ENCODE results near the gene SKA2.
"Not testable (repeated sequence)": the region's sequence is repeated elsewhere in the genome, so short reads cannot be mapped to it uniquely, and the experiment has no call there.

SKA2 gene

DNA sequence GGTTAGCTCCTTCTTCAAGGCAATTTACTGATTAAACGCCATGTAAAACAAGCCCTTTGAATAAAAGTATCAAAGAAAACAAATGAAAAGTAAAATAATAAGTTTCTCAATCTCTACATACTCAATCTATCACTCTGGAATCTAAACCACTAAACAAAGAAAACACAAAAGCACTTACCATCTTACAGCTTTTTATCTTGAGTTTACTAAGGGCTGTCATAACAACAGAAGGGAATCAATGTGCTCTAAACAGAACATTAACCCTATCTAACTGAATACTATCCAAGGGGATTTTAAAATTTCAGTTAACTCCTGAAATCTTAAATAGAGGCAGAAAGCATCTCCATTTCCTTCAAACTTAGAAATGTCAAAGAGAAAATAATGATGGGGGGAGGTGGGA is 3.4 kb downstream of the SKA2 start:
- DNase-seq (ENCODE audit: low read depth, low spot score) = no peak

DNA sequence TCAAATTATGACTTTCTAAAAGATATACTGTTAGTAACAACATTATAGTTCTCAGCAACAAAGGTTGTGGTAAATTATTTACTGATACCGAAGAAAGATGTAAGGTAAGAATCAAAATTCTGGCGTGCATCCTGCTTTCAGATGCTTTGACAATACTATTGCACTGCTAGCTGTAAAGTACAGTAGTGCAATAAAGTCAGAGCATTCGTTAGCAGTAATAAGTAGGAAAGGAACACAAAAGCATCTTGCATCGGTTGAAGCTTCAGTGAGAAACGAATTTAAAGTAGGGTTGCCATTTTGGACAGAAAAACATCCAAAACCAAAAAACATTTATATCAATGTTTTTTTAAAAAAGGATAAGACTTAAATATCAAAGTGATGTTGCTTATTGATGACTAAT is 4.0 kb downstream of the SKA2 start:
- DNase-seq (ENCODE audit: low read depth, low spot score) = no peak

DNA sequence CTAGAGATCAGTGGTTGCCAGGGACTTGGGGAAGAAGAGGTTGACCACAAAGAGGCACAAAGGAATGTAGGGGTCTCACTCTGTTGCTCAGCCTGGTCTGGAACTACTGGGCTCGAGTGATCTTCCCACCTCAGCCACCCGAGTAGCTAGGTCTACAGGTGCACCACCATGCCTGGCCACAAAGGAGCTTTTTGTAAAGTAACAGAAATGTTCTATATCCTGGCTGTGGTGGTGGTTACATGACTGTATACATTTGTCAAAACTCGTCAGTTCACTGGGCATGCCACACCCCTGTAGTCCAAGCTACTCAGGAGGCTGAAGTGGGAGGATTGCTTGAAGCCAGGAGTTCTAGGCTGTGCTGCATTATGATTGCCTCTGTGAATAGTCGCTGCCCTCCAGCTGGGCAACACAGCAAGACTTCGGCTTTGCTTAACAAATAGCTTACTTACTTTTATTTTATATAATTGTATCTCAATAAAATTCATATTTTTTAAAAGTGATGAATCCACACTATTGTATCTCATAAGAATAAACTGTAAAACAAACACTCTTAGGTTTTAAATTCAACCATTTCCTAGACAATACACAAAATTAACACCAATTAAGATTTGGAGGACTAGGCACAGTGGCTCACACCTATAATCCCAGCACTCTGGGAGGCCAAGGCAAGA is 5.0 kb downstream of the SKA2 start:
- no peak for DNase-seq (ENCODE audit: low read depth, low spot score)

DNA sequence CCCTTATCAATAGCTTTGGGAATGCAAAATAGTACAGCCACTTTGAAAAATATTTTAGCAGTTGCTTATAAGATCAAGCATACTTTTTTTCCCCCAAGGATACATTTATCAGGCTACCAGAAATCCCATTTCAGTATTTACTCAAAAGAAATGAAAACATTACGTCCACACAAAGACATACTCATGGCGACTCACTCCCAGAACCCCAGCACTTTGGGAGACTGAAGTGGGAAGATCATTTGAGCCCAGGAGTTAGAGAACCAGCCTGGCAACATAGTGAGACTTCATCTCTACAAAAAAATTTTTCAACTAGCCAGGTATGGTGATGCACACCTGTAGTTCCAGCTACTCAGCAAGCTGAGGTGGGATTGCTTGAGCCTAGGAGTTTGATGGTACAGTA is 5.9 kb downstream of the SKA2 start:
- DNase-seq (ENCODE audit: low read depth, low spot score) = no peak

DNA sequence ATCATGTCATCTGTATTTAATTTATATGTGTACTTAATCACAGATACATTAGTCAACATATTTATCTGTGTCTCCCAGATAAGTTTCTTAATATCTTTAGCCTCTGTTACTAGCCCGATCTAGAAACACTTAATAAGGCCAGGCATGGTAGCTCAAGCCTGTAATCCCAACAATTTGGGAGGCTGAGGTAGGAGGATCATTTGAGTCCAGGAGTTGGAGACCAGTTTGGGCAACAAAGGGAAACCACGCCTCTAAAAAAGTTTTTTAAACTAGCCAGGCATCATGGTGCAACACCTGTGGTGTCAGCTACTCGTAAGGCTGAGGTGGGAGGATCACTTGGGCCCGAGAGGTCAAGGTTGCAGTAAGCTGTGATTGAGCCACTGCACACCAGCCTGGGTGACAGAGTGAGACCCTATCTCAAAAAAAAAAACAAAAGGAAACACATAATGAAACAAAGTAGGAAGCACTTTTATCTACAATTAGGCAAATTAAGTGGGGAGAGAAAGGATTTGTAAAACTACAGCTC is 9.4 kb downstream of the SKA2 start:
- no peak for DNase-seq (ENCODE audit: low read depth, low spot score)

DNA sequence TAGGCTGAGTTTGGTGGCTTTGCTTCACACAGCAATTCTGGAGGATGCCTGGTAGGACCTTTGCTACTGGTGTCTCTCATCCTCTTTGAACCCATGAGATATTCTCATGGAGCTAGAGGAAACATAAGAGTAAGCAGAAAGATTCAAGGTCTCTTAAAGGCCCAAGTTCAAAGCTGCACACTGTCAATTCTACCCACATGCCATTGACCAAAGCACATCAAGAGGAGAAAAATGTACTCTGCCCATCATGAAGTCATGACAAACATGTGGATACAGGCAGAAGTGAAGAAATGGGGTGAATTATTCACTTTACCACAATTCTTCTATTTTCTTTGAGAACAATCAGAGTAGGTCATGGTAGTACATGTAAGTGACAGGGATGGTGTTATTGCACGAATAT is 13.1 kb downstream of the SKA2 start:
- DNase-seq (ENCODE audit: low read depth, low spot score) = no peak

DNA sequence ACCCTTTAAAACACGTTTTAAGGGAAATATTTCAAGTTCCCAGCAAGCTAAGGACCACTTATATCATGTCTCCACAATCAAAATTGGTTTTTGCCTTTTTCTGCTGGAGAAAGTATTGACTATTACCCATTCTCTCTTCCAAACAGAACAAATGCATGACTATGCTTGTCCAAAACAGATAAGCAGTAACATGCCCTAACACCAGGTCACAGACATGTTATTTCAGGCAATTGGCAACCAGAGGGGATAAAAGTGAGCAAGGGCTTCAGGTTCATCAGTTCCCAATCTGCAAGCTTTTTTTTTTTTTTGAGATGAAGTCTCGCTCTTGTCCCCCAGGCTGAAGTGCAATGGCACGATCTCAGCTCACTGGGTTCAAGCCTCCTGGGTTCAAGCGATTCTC is 15.0 kb downstream of the SKA2 start:
- no peak for DNase-seq (ENCODE audit: low read depth, low spot score)

DNA sequence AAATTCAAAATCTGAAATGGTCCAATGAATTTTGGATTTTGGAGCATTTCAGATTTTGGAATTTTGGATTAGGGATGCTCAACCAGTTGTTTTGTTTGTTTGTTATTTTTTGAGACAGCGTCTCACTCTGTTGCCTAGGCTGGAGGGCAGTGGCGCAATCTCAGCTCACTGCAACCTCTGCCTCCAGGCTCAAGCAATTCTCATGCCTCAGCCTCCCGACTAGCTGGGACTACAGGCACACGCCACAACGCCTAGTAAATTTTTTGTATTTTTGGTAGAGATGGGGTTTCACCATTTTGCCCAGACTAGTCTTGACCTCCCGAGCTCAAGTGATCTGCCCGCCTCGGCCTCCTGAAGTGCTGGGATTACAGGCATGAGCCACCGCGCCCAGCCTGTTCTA is 16.6 kb downstream of the SKA2 start:
- DNase-seq (ENCODE audit: low read depth, low spot score) = not testable (repeated sequence)

DNA sequence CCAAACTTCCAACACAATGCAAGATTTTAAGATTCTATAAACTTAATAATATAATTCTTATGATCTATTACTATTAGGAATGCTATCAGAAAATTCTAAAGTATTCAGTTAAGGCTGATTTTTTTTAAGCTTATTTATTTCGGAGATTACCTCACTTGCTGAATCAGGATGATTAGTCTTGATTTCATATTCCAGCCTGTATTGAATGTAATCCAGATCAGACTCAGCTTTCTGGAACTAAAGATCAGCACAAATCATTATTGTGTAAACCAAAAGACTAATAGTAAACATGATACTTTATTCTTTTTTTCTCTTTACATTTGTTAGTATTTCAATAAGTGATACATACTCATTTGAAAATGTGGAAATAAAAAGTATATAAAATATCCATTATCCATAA is 23.9 kb downstream of the SKA2 start:
- no peak for DNase-seq (ENCODE audit: low read depth, low spot score)

DNA sequence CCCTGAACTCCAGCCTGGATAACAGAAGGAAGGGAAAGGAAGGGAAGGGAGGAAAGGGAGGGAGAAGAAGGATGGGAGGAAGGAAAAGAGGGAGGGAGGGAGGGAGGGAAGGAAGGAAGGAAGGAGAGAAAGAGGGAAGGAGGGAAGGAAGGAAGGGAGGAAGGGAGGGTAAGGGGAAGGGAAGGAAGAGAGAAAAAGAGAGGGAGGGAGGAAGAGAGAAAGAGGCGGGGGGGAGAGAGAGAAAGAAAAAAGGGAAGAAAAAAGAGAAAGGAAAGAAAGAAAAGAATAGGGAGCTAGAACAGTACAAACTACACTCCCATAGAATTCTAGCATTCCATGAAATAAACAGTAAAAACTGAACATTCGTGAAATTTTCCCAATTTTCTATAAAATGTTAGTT is 25.2 kb downstream of the SKA2 start:
- no peak for DNase-seq (ENCODE audit: low read depth, low spot score)

DNA sequence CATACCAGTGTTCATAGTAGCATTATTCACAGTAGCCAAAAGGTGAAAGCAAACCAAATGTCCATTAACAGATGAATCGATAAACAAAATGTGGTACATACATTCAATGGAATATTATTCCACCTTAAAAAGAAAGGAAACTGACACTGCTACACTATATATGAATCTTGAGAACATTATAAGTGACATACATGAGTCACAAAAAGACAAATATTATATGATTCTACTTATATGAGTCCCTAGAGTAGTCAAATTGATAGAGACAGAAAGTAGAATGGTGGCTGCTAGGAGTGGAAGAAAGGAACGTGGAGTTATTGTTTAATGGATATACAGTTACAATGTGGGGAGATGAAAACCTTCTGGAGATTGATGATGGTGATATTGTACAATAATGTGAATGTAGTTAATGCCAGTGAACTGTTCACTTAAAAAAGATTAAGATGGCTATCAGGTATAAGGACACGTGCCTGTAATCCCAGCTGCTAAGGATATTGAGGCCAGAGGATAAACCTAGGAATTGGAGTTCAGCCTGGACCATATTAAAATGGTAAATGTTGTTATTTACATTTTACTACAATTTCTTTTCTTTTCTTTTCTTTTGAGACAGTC is 28.1 kb downstream of the SKA2 start:
- no peak for DNase-seq (ENCODE audit: low read depth, low spot score)

DNA sequence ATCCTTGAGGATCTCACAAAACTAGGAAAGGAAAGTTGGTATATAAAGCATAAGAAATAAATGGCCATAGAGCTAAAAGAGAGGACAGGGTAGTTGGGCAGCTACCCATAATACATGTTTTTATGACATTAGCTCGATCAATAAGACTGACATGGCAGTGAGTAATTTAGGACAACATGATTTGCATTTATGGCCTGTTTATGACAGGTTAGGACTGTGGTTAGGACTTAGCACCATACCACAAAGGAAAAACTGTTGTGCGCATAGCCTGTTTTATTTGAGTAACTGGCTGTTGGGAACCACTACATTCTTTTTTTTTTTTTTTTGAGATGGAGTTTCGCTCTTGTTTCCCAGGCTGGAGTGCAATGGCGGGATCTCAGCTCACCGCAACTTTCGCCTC is 30.3 kb downstream of the SKA2 start:
- DNase-seq (ENCODE audit: low read depth, low spot score) = no peak

DNA sequence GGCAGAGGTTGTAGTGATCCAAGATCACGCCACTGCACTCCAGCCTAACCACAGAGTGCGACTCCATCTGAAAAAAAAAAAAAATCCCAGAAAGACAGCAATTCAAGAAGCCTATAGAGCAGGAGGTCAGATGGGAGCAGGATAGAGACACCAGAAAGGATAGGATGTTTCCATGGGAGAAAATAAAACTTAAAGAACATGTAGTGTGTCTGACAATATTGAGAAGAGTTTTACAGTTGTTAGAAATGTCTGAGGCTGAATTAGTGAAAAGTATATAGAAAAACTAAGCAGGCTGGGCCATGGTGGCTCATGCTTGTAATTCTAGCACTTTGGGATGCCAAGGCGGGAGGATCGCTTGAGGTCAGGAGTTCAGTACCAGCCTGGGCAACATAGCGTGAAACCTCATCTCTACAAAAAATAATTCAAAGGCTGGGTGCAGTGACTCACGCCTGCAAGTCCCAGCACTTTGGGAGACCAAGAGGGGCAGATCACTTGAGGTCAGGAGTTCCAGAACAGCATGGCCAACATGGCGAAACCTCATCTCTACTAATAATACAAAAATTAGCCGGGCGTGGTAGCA is 33.0 kb downstream of the SKA2 start:
- no peak for DNase-seq (ENCODE audit: low read depth, low spot score)

DNA sequence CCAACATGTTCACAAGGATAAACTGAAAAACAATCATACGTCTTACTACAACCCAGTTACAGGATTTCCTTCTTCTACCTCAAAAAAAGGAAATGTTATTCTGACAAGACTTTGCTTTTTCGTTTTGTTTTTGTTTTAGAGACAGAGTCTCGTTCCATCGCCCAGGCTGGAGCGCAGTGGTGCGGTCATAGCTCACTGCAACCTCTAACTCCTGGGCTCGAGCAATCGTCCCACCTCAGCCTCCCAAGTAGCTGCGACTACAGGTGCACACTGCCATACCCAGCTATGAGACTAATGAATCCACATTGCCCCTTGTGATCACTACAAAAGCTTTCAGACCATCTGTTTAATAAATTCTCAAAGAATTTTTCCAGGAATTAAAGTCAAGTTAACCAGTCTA is 39.5 kb downstream of the SKA2 start:
- no peak for DNase-seq (ENCODE audit: low read depth, low spot score)

DNA sequence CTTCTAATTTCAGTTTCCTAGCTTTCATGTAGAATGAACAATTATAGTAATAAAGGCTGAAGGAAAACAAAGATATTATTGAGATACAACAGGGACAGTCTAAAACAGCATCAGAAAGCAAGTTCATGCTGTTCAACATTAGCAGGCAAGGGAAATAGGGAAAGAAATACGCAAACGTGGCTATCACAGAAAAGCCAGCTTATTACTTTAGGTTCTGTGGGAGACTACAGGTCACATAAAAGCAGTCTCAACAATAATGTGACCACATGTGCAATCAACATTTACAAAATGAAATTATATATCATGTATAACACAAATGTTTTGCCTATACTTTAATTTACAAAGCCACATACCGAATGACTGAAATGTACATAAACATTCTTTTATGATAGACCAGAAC is 43.4 kb downstream of the SKA2 start:
- DNase-seq (ENCODE audit: low read depth, low spot score) = no peak

DNA sequence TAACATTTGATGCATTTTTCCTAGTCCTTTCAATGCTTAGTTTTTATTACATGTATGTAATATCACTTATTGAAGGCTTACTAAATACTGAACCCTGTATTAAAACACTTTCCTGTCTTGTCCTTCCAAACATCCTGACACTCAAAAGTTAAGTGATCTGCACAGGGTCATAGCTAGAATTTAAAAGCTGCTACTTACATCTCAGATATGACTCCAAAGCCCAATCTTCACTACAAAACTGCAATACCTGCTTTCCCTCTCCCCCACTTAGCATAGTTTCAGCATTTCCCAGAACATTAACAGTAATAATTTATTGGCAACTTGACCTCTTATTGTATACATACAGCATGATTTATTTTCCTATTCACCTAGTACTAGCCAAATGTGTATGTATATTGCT is 44.0 kb downstream of the SKA2 start:
- DNase-seq (ENCODE audit: low read depth, low spot score) = no peak

DNA sequence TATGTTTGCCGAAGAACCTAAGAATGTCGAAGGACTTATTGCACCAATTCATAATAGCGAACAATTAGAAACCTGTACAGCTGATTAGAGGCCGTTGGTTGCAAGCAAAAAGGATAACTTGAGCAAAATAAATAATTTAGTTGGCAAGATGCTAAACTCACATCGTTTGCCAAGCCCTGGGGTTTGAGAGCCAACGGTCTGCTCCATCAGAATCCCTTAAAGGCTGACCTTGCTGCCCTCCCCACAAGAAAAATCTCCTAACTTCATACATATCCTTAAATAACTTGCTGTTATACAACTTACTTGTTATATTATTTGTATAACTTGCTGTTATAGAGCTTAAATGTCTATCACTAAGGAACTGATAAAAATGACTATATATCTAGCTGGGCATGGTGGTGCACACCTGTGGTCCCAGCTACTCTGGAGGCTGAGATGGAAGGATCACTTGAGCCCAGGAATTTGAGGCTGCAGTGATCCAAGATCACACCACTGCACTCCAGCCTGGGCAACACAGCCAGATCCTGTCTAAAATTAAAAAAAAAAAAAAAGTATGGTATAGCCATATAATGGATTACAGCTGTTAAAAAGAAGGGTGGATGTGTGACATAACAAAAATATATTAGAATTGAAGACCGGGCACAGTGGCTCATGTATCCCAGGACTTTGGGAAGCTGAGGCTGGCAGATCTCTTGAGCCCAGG is 46.4 kb downstream of the SKA2 start:
- DNase-seq (ENCODE audit: low read depth, low spot score) = no peak

DNA sequence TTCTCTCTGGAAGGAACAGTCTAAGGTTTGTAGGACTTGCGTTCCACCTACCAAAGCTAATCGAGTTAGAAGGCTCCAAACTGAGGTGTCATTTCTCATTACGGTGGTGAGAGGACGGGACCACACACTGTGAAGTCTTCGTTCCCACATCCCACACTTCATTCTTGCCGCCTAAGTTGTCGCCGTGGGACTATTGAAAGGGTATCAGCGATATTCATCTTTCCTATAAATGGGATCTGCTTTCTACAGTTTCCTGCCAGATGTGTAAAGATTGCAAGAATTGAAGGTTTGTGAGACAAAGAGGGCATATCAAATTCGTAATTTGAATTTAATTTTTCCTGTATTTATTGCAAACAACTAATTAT is 47.7 kb downstream of the SKA2 start:
- no peak for DNase-seq (ENCODE audit: low read depth, low spot score)

DNA sequence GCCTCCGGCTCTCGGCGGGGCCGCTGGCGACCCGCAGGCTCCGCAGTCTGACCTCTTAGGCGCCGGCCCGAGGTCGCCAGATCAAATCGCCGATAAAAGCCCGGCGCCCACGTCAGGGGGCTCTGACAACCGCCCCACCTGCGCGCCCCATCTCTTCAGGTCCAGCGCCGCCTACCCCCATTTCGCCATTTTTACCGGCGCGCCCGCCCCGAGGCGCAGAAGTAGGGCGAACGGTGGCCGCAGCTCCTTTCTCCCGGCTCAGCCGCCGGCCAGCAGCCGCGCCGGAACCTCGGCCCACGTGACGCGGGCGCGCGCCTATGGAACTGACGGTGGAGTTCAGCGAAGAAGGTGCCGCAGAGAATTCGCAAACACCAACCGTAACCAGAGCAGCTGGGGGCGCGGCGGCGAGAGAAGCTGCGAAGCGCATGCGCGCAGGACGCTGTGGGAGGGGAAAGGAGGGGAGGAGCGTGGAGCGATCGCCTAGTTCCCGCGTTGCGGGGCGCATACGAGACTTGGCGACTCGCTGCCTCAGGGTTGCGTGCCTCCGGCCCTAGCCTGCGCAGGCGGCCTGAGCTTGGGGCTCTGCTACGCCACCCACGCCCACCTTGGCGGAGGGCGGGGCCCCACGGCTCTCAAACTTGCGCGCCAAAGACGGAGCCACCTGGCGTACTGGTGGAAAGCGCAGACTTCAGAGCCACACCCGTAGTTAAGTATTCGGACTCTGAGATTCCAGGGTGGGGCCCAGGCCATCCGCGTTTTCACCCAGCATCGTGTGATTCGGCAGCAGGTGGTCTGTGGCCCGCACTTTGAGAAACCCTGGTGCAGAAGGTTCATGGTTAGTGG is 48.3 kb downstream of the SKA2 start, which contains the start of gene TRIM37:
Gene TRIM37 (minus strand): TSS at position 418 of the 843 bp plus-strand sequence. CDS start 419 bp downstream, outside the sequence.
- DNase-seq (ENCODE audit: low read depth, low spot score) = peak; percentile 97

DNA sequence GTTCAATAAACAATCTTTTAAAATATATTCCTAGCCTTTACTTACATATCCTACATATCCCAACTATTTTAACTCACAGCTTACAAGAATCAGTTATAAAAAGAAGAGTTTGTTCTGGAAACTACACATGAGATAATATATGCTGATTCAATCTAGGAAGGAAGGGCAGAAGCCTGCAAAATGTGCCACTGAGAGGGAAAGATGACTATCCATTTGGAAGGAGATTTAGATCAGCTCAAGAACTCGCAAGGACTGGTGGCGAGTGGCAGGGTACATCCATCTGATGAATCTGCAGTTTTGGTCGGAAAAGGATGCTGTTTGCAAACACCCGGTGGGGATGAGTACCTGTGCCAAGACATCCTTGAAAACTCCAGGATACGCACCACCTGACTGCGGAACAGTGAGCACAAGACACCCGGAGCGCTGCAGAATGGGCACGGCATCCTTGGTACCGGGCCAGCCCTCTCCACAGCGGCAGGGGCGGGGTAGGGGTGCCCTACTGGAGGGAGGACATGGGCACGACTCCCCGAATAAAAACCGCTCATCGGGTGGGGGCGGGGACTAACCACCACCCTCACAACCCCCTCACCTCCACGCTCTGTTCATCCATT is 49.0 kb downstream of the SKA2 start:
- DNase-seq (ENCODE audit: low read depth, low spot score) = no peak

DNA sequence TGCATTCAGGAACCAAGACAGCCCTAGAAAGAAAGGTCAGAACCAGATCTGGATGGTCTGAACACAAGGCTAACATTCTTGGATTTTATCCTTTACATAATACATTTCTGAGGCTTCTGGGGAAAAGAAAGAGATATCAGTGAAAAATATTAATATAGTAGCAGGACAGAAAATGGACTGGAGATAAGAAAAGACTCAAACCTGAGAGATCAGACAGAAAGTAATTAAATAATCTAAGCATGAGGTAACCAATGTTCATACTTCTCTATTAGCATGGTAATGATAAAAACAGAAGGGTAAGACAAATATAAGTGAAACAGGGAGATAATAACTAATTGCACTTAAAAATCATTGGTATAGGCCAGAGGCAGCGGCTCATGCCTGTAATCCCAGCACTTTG is 53.8 kb downstream of the SKA2 start:
- no peak for DNase-seq (ENCODE audit: low read depth, low spot score)
